NCI-H2196 treated with DMSO at 0.1 percent for 48 hours (cell line): ENCODE results near the gene ARSI.

Source experiments
- DNase-seq: peaks from one replicate; lab custom pipeline; 2025; ENCODE audit not compliant: unreplicated experiment; lab: John Stamatoyannopoulos, UW

Gene ARSI

DNA sequence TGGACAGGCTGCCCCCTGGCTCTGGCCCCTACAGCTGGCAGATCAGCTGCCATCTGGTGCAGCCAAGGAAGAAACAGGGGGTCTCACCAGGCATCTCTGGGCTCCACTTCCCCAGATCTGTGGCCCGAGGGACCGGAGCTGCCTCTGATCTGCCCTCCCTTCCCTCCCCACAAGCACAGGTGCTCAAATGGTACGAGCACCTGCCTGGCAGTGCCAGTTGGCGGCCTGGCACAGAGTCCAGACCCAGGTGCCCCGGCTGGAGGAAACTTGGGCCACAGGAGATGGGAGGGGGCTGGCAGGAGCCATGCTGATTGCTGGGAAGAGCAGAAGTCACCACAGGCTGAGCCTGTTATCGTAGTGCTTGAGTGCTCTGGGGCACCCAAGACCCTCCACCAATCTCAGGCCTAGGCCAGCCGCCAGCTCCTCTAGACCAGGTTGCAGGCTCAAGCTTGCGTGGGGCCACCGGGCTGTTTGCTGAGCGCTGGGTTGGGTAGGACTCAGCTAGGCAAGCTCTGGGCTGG is 8.1 kb downstream of the ARSI start:
- no peak for DNase-seq

DNA sequence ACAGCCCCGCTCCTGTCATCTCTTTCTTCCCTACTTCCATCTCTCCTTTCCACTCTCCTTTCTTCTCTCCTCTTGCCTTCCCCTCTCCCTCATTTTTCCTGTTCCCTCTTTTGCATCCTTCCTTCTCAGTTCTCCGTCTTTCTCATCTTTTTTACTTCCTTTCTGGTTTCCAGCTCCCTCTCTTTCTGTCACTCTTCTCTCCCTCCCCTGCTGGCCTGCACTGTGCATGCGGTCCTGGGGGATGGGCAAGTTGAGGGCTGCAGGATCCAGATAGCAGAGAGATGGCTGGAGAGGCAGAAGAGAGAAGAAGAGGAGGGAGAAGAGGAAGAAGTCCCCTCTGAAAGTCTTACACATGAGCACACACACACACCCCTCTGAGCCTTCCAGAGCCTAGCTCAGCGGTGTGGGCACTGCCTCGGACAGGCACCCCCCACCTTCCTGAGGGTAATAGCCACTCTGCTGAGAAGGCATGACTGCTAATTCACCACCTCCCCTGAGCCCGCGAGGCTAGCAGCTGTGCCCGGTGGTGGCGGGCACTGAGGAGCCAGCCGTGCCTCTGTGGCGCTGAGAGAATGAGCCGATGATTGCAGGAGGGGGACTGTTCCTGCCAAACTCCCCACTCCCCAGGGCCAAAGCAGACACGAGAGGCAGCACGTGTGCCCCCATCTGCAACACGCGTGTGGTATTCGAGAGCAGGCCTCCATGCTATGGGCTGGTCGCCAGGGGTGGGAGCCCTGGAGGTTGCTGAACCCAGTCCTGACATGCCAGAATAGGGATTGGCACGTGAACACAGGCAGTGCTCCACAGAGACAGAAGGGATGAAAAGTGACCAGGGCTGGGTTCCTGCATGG is 9.4 kb downstream of the ARSI start:
- DNase-seq, result no peak

DNA sequence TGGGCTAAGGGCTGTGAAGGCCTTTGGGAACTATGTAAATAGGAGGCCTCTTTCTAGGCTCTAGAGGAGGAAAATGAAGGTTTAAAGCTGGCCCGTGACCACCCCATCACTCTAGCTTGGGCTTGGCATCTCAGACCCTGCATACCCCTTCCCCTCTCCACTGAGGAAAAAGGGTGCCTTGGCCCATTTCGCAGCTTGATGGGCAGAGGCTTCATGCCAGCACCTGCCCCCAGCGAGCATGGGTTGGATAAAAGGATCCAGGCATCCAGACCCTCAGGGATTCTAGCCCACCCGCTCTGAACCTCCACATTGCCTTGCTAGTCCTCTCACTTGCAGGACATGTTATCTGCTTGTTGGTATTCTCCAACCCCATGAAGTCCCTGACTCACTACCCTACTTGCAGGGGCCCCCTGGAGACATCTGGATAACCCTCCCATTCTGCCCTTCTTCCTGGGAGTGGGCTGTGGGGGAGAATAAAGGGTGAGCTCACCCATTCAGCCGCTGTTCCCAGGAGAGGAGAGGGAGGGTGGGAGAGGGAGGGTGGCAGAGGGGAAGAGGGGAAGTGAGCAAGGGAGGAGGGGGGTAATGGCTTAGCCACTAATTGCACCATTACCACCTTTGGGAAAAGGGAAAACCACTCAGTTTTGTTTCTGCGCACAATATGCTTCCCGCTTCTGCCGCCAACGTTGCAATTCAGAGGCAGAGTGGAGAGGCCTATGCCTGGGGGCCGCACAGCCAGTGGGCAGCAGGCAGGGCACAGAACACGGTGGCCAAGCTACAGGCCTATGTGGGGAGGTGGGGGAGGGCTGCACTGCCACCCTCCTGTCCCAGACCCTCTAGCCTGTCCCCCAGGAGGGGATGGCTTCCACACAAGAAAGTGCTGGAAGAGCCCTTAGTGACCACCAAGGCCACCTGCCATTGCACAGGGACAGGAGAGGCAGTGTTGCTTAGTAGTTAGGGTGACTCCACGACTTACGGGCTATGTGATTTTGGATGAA is 11.0 kb downstream of the ARSI start:
- no peak for DNase-seq

DNA sequence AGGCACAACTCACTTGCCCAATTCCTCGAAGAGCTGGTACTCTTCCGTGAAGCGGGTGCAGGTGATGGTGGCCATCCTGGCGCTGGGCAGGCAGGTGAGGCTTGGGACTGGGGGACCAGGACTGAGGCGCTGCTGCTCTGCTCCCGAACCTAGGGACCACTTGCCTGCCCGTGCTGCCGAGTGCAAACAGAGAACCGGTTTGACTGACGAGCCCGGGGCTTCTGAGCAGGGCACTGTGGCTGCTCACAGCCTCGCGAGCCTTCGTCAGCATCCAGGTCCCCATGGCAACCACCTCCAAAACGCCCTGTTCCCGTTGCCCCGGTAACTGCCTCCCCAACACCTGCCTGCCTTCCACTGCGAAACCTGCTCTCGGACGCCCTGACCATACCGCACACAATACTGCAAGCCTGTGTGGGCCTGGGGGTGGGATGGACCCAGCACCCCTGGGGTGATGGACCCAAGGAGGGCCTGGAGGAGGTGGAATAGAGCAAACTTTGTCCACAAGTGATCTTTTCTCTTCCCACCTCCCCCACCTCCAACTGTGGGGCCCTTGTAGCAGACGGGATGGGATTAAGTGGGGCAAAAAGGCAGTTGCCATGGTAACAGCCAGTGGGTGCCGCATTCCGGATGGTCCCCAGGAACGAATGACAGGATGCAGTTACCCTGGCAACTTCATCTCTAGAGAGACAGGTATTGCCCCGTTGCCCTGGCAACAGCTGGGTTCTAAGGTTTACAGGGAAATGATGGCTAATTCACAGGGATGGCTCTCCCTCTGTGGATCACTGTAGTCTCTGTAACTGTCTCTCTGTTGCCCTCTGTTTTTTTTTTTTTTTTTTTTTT is 12.9 kb downstream of the ARSI start, which contains the start of gene CAMK2A:
Gene CAMK2A (minus strand): TSS at position 223 of the 840 bp plus-strand sequence. CDS start 148 bp downstream, at position 75.
- DNase-seq, result peak; percentile 72

DNA sequence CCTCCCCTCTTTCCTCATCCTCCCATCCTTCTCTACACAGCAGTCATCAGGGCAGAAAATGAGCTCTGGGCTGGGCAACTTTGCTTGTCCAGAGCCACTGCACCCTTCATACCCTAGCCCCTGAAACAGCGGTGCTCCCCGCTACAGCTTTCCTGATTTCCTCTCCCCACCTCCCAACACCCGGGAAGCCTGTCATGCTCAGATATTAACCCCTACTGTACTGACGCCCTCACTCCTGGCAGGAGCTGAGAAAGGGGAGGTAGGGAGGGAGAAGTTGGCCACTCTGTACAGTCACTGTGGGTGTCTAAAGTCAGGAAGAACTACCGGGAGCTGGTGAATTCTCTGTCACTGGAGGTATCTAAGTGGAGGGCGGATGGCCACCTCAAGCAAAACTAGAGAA is 13.9 kb downstream of the ARSI start:
- no peak for DNase-seq

DNA sequence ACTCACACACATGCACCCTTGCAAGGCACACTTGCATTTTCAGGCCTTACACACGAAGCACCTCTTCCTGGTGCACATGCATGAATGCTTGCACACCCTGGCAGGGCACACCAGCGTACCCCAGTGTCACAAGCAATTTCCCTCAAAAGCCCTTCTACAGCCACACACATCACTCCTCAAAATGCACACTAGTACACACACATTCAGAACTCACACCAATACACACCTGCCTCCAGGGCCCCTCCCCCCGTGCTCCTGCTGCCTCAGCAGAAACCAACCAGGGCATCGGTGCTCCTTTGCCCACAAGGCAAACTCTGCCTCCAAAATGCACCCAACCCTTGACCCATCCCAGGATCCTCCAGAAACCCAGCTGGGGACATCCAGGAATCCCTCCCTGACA is 14.3 kb downstream of the ARSI start:
- DNase-seq, result no peak

DNA sequence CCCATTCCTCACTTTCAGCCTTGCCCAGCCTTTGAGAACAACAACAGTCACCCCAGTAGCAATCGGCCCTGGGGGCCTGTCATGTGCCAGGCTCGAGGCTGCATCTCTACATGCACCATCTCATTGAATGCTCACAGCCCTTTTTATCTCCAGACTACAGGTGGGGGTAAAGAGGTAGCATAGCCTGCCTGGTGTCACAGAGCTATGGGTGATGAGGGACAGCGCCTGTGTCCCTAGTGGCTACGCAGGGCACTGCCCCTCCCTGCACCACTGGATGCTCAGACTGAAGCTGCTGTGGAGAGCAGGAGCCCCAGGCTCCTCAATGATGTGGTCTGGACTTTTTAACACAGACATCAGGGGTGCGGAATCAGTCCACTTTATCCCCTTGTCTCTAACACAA is 15.9 kb downstream of the ARSI start:
- no peak for DNase-seq

DNA sequence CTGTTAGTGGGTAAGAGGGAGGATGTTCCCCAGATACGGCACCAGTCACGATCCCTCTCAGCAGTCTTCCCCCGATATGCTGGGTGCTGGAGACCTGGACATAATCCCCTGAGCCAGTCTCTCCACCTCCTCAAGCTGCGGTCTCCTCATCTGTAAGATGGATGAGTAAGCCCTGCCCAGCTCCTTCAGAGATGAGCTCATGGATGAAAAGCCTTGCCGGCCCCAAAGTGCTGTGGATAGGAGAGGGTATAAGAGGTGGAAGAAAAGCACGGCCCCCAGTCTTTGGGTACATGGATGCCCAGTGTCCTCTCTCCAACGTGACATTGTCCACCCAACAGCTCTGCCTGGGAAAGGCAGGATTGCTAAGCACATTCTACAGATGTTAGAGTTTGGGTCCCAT is 17.6 kb downstream of the ARSI start:
- no peak for DNase-seq

DNA sequence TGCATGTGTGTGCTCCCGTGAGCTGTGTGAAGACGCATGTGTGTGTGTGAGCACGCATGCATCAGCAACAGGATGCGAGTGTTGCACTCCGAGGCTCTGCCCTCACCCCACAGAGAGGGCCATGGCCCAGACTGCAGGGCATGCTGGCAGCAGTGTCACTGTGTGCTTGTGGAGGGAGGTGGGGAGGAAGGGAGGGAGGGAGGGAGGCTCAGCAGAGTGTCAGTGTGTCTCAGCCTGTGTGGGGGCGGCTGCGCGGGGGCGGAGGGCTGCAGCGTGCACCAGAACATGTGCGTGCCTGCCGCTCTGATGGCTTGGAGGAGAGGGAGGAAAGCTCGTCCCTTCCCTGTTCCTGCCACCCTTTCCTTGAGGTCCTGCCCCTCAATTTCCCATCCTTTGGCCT is 18.4 kb downstream of the ARSI start:
- DNase-seq, result no peak

DNA sequence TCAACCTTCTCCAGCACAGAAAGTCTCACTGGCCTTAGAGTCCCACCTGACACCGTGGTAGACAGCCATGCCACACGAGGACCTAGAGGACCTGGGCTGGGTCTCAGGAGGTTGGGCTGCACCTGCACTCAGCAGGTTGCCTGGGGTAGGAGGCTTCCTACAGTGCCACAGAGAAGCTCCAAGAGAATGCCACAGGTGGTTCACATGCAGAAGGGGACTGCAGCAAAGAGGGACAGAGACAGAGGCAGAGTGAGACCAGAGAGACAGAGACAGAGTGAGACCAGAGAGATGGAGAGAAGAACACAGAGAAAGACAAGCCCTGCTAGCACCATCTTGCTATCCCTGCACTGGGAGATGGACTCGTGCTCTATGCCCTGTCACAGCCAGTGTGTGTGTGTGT is 18.8 kb downstream of the ARSI start:
- no peak for DNase-seq

DNA sequence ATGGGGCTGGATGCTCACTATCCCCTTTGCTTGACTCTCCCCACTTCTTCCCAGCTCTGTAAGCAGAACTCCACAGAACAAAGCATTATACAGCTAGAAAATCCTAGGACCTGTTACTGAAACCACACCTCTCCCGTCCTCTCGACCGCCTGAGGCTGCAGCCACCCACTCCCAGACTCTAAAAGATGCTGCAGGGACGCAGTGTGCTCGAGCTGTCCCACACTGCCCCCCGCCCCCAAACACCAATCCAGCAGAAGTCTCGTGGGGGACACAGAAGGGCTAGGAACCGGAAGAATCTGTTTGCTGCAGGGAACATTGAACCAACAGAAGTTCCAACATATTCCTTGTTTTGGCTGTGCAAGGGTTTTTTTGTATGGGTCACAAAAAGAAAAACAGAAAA is 20.7 kb downstream of the ARSI start:
- DNase-seq, result no peak

DNA sequence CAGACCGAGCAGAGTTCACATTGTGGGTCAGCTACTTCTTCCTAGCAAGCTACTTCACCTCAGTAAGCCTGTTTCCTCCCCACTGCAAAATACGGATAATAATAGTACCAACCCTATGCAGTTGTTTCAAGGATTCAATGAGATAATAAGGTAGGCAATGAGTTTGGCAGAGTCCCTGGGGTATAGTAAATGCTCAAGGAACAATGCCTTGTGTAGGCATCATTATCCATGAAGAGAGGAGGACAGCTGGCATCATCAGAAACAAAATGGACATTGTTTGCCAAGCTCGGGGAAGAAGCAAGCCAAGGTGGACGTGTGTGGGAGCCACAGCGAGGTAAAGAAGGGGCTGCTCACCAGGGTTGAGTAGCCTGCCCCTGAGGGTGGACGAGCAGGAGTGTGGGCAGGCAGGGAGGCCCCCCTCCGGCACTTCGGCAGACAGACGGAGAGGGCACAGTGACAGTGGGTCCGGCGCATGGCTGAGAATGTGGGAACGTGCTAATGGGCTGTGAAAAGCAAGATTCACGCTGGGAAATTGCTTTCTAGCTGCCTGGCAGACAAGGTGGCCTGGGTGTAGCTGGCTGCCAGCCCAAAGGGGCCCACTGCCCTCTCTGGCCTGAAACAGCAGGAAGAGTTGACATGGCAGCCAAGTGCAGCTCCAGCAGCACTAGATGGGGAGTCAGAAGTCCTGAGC is 23.2 kb downstream of the ARSI start:
- no peak for DNase-seq

DNA sequence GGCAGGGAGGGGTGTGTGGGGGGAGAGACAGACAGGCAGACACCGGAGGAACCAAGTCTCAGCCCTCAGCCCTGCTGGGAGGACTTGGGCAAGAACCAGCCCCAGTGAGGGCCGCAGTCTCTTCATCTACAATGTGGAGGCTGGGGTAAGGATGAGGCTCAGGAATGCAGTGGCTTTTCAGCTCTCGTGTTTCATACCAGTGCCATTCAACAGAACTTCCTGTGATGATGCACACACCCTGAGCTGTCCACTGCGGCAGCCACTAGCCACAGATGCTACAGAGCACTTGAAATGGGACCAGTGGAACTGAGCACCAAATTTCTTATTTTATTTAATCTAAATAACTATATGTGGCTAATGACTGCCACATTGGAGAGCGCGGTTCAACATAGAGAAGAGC is 23.8 kb downstream of the ARSI start:
- DNase-seq, result no peak

DNA sequence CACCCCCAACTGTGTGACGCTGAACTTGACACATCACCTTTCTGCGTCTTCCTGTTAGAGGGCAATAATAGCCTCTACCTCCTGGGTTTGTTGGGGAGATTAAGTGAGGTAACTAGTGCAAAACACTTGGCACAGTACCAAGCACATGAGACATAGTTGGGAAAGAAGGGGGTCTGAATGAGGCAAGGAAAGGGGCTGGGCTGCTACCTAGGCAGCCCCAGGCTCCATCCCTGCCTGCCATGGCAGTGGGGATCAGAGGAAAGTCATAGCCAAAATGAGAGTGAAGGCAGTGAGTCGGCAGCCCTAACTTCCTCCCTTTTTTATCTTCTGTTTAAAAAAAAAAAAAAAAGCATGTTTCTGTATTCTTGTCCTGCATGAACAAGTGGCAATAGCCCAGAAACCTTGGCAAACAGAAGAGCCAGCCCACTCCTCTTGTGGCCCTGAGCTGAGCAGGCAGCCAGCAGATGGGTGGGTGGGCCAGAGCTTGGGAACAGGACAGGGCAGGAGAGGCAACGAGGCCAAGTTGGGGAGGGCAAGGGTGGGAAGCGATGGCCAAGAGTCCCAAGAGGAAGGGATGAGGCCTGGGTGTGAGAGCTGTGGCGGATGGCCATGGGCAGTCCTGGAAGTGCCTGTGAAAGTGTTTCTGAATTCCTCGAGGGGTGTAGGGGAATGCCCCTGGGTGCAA is 24.5 kb downstream of the ARSI start:
- DNase-seq, result no peak

DNA sequence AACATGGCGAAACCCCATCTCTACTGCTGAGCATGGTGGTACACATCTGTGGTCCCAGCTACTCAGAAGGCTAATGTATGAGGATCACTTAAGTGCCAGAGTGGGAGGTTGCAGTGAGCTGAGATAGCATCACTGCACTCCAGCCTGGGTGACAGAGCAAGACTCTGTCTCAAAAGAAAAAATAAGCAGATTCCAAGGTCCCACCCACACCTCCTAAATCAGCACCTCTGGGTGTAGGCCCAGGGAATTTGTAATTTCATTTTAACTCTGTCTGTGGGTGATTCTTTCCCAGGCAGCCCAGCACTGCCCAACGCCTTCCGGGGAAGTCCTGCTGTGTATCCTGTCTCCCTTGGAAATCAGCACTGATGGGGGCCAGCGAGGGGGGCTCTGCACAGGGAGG is 25.7 kb downstream of the ARSI start:
- no peak for DNase-seq

DNA sequence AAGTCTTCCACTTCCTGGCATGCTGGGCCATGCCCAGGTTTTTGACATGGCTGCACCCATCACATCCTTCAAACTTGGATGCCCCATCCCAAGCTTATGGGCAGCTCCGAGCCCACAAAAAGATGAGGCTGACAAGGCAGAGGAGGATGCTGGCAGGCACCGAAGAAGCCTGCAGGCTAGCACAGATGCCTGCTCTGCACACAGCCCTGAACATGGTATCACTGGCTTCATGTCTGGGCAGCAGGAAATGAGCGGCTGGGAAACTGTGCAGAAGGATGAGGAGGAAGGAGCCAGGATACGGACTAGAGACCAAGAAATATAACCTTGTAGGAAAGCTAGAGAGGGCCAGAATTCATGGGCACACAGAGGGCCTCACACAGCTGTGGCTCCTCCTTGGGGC is 27.9 kb downstream of the ARSI start:
- DNase-seq, result no peak

DNA sequence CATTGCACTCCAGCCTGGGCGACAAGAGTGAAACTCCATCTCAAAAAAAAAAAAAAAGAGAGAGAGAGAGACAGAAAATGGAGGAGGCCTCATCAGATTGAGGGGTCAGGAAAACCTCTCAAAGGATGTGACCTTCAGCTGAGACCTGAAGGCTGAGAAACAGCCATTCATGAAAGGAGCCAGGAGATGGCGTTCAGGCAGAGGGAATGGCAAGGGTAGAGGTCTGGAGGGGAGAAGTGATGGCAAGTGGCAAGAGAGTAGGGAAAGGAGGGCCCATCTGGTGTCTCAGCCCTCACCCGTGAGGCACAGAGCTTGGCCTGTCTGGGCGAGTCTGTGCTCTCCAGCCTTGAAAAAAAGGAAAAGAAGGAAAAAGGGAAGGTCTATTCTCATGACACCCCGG is 30.2 kb downstream of the ARSI start:
- DNase-seq, result no peak

DNA sequence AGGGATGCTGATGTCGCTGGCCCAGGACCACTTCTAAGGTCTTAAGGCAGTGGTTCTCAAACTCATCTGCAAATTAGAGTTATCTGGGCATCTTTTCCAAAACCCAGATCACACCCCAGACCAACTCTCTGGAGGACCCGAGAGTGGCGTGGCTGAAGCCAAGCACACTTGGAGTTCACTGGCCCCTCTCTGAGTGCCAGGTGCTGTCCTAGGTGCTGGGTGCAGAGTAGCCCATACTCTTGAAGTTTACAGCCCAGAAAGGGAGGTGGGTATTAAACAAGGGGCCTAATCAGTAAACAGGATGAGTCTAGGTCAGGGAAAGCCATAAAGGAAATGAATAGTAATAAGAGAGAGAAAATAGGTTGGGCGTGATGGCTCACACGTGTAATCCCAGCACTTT is 30.8 kb downstream of the ARSI start:
- DNase-seq, result no peak

DNA sequence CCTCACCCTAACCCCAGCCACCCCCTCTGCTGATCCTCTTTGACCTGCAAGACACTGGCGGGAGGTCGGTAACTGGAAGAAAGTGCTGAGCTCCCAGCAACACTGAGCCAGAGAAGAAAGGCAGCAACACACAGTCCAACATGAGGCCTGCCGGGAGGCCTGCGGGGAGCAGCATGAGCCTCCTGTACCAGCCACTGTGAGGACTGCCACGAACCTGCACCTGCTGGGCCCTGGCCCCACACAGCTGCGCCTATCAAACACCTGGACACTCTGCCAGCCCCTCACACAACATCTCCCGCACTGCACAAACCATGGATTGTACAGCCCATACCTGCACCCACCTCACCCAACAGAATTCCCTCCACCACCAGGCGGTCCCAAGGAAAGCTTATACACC is 31.4 kb downstream of the ARSI start:
- no peak for DNase-seq
